ENCODE data around the gene RAD51B.

The RAD51B gene

GRCh38 chr14:68554231-68554630 is 734.7 kb downstream of the RAD51B start:
- Histone ChIP-seq H3K4me3 (ENCODE audit: low read depth, low read length) (no peak overlapping the region), H3K27me3 (ENCODE audit: control insufficient read depth, insufficient read depth, low read length) (no peaks in the 10 kb centered on the region), H3K9ac (no peak overlapping the region), H3K4me2 (ENCODE audit: low read length) (no peak overlapping the region), H3K9me3 (ENCODE audit: control insufficient read depth, low read length) (no peaks in the 10 kb centered on the region), H2AFZ (no peak overlapping the region), H3K79me2 (no peaks in the 10 kb centered on the region), H3K27ac (no peak overlapping the region), H3K4me1 (peaks cover 4% of the 10 kb centered on the region), H3K36me3 (ENCODE audit: control insufficient read depth, insufficient read depth, low read length) (no peaks in the 10 kb centered on the region)
- TF ChIP-seq, protein P1, sequence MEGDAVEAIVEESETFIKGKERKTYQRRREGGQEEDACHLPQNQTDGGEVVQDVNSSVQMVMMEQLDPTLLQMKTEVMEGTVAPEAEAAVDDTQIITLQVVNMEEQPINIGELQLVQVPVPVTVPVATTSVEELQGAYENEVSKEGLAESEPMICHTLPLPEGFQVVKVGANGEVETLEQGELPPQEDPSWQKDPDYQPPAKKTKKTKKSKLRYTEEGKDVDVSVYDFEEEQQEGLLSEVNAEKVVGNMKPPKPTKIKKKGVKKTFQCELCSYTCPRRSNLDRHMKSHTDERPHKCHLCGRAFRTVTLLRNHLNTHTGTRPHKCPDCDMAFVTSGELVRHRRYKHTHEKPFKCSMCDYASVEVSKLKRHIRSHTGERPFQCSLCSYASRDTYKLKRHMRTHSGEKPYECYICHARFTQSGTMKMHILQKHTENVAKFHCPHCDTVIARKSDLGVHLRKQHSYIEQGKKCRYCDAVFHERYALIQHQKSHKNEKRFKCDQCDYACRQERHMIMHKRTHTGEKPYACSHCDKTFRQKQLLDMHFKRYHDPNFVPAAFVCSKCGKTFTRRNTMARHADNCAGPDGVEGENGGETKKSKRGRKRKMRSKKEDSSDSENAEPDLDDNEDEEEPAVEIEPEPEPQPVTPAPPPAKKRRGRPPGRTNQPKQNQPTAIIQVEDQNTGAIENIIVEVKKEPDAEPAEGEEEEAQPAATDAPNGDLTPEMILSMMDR (IDR thresholded peaks at IDR 0.05): no peak

DNA sequence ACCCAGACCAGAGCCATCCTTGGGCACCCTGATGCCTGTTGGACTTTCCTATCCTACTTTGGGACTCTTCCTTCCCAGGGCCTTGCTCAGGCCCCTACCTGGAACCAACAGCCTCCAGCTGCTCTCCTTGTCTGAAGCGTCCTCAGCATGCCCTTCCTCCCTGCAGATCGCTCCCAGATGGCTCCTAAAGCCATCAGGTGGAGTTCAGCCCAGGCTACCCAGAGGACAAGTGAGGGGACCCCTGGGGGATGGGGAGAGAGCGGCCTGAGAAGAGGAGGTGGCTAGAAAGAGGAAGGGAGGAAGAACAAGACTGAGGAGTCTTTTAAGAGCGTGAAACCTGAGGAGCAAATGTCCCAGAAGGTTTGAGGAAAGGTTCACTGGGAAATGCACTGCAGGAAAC is 736.7 kb downstream of the RAD51B start:
- Histone ChIP-seq H3K79me2 (no peaks in the 10 kb centered on the region), H3K27me3 (ENCODE audit: control insufficient read depth, insufficient read depth, low read length) (no peaks in the 10 kb centered on the region), H3K4me2 (ENCODE audit: low read length) (no peak overlapping the region), H3K36me3 (ENCODE audit: control insufficient read depth, insufficient read depth, low read length) (no peaks in the 10 kb centered on the region), H2AFZ (no peak overlapping the region), H3K4me3 (ENCODE audit: low read depth, low read length) (no peak overlapping the region), H3K27ac (no peak overlapping the region), H3K4me1 (peaks cover 4% of the 10 kb centered on the region), H3K9me3 (ENCODE audit: control insufficient read depth, low read length) (no peaks in the 10 kb centered on the region), H3K9ac (no peak overlapping the region)
- TF ChIP-seq, protein P1 (IDR thresholded peaks at IDR 0.05): no peak

DNA sequence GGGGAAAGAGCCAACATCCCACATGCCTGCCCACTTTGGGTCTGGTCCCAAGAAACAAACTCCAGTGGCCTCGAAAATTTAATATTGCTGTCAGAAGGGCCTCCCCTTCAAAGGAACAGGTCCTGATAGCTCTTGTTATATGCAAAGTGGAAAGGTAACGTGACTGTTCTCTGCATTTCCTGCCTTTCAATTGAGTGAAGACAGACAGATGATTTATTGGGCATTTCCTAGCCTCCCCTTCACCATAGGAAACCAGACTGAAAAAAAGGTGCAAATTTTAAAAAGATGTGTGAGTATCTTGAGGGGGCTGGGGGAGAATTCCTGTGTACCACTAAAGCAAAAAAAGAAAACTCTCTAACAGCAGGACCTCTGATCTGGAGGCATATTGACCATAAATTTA is 738.1 kb downstream of the RAD51B start:
- Histone ChIP-seq H3K4me3 (ENCODE audit: low read depth, low read length) (no peak overlapping the region), H3K9ac (no peak overlapping the region), H3K79me2 (no peaks in the 10 kb centered on the region), H2AFZ (no peak overlapping the region), H3K4me2 (ENCODE audit: low read length) (no peak overlapping the region), H3K27ac (no peak overlapping the region), H3K9me3 (ENCODE audit: control insufficient read depth, low read length) (no peaks in the 10 kb centered on the region), H3K4me1 (peaks cover 4% of the 10 kb centered on the region), H3K27me3 (ENCODE audit: control insufficient read depth, insufficient read depth, low read length) (no peaks in the 10 kb centered on the region), H3K36me3 (ENCODE audit: control insufficient read depth, insufficient read depth, low read length) (no peaks in the 10 kb centered on the region)
- TF ChIP-seq, protein P1 (IDR thresholded peaks at IDR 0.05): no peak

GRCh38 chr14:68558096-68558495 is 738.5 kb downstream of the RAD51B start:
- Histone ChIP-seq H3K4me1 (peaks cover 4% of the 10 kb centered on the region), H3K9ac (no peak overlapping the region), H3K27me3 (ENCODE audit: control insufficient read depth, insufficient read depth, low read length) (no peaks in the 10 kb centered on the region), H3K9me3 (ENCODE audit: control insufficient read depth, low read length) (no peaks in the 10 kb centered on the region), H3K79me2 (no peaks in the 10 kb centered on the region), H3K36me3 (ENCODE audit: control insufficient read depth, insufficient read depth, low read length) (no peaks in the 10 kb centered on the region), H3K27ac (no peak overlapping the region), H3K4me2 (ENCODE audit: low read length) (no peak overlapping the region), H2AFZ (no peak overlapping the region), H3K4me3 (ENCODE audit: low read depth, low read length) (no peak overlapping the region)
- TF ChIP-seq, protein P1 (IDR thresholded peaks at IDR 0.05): no peak

GRCh38 chr14:68559949-68560348 is 740.4 kb downstream of the RAD51B start:
- Histone ChIP-seq H3K79me2 (no peaks in the 10 kb centered on the region), H3K27ac (no peak overlapping the region), H3K36me3 (ENCODE audit: control insufficient read depth, insufficient read depth, low read length) (no peaks in the 10 kb centered on the region), H3K9me3 (ENCODE audit: control insufficient read depth, low read length) (no peaks in the 10 kb centered on the region), H3K4me2 (ENCODE audit: low read length) (no peak overlapping the region), H3K4me3 (ENCODE audit: low read depth, low read length) (no peak overlapping the region), H3K4me1 (peaks cover under 1% of the 10 kb centered on the region), H3K27me3 (ENCODE audit: control insufficient read depth, insufficient read depth, low read length) (no peaks in the 10 kb centered on the region), H3K9ac (no peak overlapping the region), H2AFZ (no peak overlapping the region)
- TF ChIP-seq, protein P1 (IDR thresholded peaks at IDR 0.05): no peak

Measured in parathyroid adenoma (tissue), 2 donors.